SK-N-DZ (cell line): ENCODE results near the gene HSPB6. TPM values are rescaled to one million over a fixed set of nuclear protein-coding genes. Genes with fewer than 3 reads are reported as not detected.
"Not testable (repeated sequence)": the region's sequence is repeated elsewhere in the genome, so short reads cannot be mapped to it uniquely, and the experiment has no call there.

Experiments
- DNase-seq: peaks from one replicate; pipeline ENCODE4 v3.0.0-alpha.2; 2015; ENCODE audit warnings: low spot score
- polyA plus RNA-seq, 2 experiments: library from polyadenylated mRNA; depleted of rRNA; stranded (reverse); fragments of >200 nt; gene quantifications; 2 replicates each; pipeline ENCODE4 v1.2.3, GENCODE V29; 2014

Gene HSPB6
- not detected in 2 replicates for polyA plus RNA-seq (2014; cell fraction: cytosol; rRNA removed)
- polyA plus RNA-seq (2014; cell fraction: nucleus; rRNA removed): 0.41 TPM in 1 of 2 replicates, not detected in the other

GRCh38 chr19:35756377-35757230, at the start of gene HSPB6:
HSPB6 (minus strand) TSS chr19:35757029; CDS start chr19:35757008, 21 bp downstream.
- no peak for DNase-seq

- no peak for DNase-seq
Measured at GRCh38 chr19:35806597-35806996, 49.8 kb upstream of the HSPB6 start.

- no peak for DNase-seq
Measured at GRCh38 chr19:35805526-35806102, 48.8 kb upstream of the HSPB6 start.

GRCh38 chr19:35801828-35802227, 45.0 kb upstream of the HSPB6 start:
- no peak for DNase-seq

- peak; percentile 49 for DNase-seq
Measured at GRCh38 chr19:35797663-35798062, 40.8 kb upstream of the HSPB6 start.

- no peak for DNase-seq
Measured at GRCh38 chr19:35796645-35797542, 40.1 kb upstream of the HSPB6 start.

- DNase-seq: not testable (repeated sequence)
Measured at GRCh38 chr19:35795564-35795963, 38.7 kb upstream of the HSPB6 start.

- DNase-seq: no peak
Measured at GRCh38 chr19:35793381-35794165, 36.7 kb upstream of the HSPB6 start.

GRCh38 chr19:35792888-35793287, 36.1 kb upstream of the HSPB6 start:
- no peak for DNase-seq

- DNase-seq: no peak
Measured at GRCh38 chr19:35792312-35792711, 35.5 kb upstream of the HSPB6 start.

GRCh38 chr19:35791814-35792279, 35.0 kb upstream of the HSPB6 start:
- no peak for DNase-seq

GRCh38 chr19:35790981-35791813, 34.4 kb upstream of the HSPB6 start:
- DNase-seq: peak; percentile 31

GRCh38 chr19:35789978-35790944, 33.4 kb upstream of the HSPB6 start:
- no peak for DNase-seq

GRCh38 chr19:35789195-35789977, 32.6 kb upstream of the HSPB6 start:
- DNase-seq: no peak

GRCh38 chr19:35788205-35788960, 31.6 kb upstream of the HSPB6 start:
- no peak for DNase-seq

GRCh38 chr19:35787227-35787799, 30.5 kb upstream of the HSPB6 start:
- no peak for DNase-seq
